Fibroblast of mammary gland (primary cell): ENCODE data around the gene ZHX3.

ENCODE experiments used
- DNase-seq: peaks from one replicate; pipeline ENCODE4 v3.0.0-alpha.2; 2010; ENCODE audit warnings: low read depth
- H3K4me3 ChIP-seq: 2 replicates; pipeline ENCODE4 v1.5.1; 2011; ENCODE audit warnings: low read depth, mild to moderate bottlenecking, low read length, moderate library complexity; ENCODE audit not compliant: control insufficient read depth
- CTCF ChIP-seq: conservative IDR thresholded peaks from 2 replicates; pipeline ENCODE4 v1.5.1; 2011; ENCODE audit warnings: low read depth, low read length, inconsistent platforms; ENCODE audit not compliant: control insufficient read depth, insufficient read depth

ZHX3 gene

GRCh38 chr20:41222296-41222695 lies 95.2 kb downstream of the ZHX3 start:
- DNase-seq, result no peak
- H3K4me3 ChIP-seq, result no peak overlapping the region
- no peak for TF ChIP-seq CTCF

DNA sequence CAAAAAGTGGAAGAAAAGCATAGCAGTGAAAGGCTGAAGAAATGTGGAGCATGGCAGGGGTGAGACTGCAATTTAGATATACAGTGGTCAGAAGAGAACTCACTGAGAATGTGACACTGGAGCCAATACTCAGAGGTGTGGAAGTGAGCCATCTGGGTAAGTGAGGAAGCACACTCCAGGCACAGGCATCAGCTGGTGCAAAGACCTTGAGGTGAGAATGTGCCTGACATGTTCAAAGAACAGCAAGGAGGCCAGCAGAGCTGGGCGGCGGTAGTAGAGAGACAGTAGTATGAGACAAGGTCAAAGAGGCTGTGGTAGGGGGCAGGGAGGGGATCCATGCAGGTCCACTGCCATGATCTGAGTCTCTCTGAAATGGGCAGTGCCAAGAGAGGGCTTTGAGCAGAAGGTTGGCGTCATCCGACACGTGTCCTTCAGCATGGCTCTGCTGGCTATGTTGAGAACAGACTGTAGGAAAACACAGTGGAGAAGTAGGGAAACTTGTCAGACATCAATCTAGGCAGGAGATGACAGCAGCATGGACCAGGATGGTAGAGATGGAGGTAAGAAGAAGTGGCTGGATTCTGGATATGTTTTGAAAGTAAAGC lies 95.8 kb downstream of the ZHX3 start:
- no peak for DNase-seq
- H3K4me3 ChIP-seq, result no peak overlapping the region
- no peak for TF ChIP-seq CTCF

- no peak for DNase-seq
- no peak for TF ChIP-seq CTCF
- no peak overlapping the region for H3K4me3 ChIP-seq
These were observed 97.7 kb downstream of the ZHX3 start for GRCh38 chr20:41219824-41220223.

- peak; percentile 86 for DNase-seq
These were observed 99.1 kb downstream of the ZHX3 start for GRCh38 chr20:41218466-41218865.

GRCh38 chr20:41217422-41217821 lies 100.1 kb downstream of the ZHX3 start:
- DNase-seq, result no peak
- no peak overlapping the region for H3K4me3 ChIP-seq
- no peak for TF ChIP-seq CTCF

More at GRCh38 chr20:41218466-41218865, 99.1 kb downstream of the ZHX3 start:
- no peak overlapping the region for H3K4me3 ChIP-seq
- no peak for TF ChIP-seq CTCF

DNA sequence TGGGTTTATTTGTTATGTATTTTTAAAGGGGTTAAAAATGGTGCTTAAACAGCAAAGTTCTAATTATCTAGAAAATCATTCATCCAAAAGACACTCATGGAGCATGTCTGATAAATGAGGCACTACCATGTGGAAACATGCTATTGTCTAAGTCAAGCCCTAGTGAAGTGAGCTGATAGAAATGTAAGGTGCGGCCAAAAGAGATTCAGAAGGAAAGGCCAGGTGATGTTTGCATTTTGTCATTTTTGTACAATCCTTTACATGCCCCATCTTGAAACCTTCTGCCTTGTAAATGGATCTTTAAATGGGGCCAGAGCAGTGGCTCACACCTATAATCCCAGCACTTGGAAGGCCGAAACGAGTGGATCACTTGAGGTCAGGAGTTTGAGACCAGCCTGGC lies 102.9 kb downstream of the ZHX3 start:
- no peak for DNase-seq
- no peak overlapping the region for H3K4me3 ChIP-seq
- no peak for TF ChIP-seq CTCF

- TF ChIP-seq CTCF, result no peak
- no peak overlapping the region for H3K4me3 ChIP-seq
- DNase-seq, result no peak
These were observed 103.3 kb downstream of the ZHX3 start for GRCh38 chr20:41214202-41214601.
